ENCODE measurements around the gene DNAH2.

The DNAH2 gene

GRCh38 chr17:7717756-7718350 is 309 bp downstream of the DNAH2 start:
- H3K4me3 ChIP-seq (ENCODE audit: low read depth, low read length), result peak overlapping the region; percentile 71
- DNase-seq (ENCODE audit: low read depth, low spot score), result no peak
- CTCF ChIA-PET, result interaction anchor here (1.0 to 4.1 kb wide), 8 partner anchors 11 to 202 kb away, joined by 3 to 35 read pairs (median 4); partner anchors contain the start of gene EFNB3
- TF ChIP-seq CTCF (IDR thresholded peaks at IDR 0.05; ENCODE audit: insufficient read depth, low read length, missing control alignments), result no peak
- POLR2A ChIA-PET, result no interaction called here

DNA sequence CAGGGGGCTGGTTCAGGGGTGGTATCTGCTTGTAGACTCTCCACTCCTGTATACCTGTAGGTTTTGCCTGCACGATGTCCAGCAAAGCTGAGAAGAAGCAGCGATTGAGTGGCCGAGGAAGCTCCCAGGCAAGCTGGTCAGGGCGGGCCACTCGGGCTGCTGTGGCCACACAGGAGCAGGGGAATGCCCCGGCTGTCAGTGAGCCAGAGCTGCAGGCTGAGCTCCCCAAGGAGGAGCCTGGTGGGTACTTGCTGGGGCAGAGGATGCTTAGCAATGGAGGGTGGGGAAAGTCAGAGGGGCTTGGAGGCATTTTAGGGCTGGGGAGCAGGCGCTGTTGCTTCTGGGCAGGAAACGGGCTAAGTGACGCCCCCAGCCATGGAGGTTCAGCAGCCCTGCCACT is 2.1 kb downstream of the DNAH2 start:
- ChIA-PET POLR2A (no interaction called here), CTCF (interaction anchor here (1.8 kb wide), 1 partner anchor 32 kb away, joined by 5 read pairs; the partner anchor contains the start of gene WRAP53)
- TF ChIP-seq CTCF (IDR thresholded peaks at IDR 0.05; ENCODE audit: insufficient read depth, low read length, missing control alignments), result no peak
- H3K4me3 ChIP-seq (ENCODE audit: low read depth, low read length), result no peak overlapping the region
- DNase-seq (ENCODE audit: low read depth, low spot score), result no peak

DNA sequence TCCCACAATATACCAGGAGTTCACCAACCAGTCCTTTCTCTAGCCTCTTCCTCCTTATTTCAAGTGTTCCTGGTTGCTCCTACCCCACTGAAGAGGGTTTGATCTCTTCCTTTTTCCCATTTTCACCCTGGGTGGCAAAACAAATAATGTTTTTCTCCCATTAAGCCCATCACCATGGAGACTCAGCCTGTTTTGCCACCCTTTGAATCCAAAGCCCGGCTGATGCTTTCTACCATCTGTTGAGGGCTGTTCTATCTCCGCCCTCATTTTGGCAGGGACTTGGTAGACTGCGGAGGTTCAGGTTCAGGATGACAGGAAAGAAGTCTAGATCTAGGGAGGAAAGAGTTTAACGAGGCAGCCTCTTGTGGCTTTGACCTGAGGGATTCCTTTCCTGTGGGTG is 2.6 kb downstream of the DNAH2 start:
- no peak overlapping the region for H3K4me3 ChIP-seq (ENCODE audit: low read depth, low read length)
- CTCF ChIA-PET, result interaction anchor here (0.8 to 3.6 kb wide), 4 partner anchors 10 to 32 kb away, joined by 3 to 25 read pairs (median 6); partner anchors contain the start of gene WRAP53
- TF ChIP-seq CTCF (IDR thresholded peaks at IDR 0.05; ENCODE audit: insufficient read depth, low read length, missing control alignments), result no peak
- POLR2A ChIA-PET, result no interaction called here
- no peak for DNase-seq (ENCODE audit: low read depth, low spot score)

GRCh38 chr17:7721612-7722011 is 4.1 kb downstream of the DNAH2 start:
- POLR2A ChIA-PET, result no interaction called here
- no peak overlapping the region for H3K4me3 ChIP-seq (ENCODE audit: low read depth, low read length)
- TF ChIP-seq CTCF (IDR thresholded peaks at IDR 0.05; ENCODE audit: insufficient read depth, low read length, missing control alignments), result no peak
- DNase-seq (ENCODE audit: low read depth, low spot score), result no peak
- CTCF ChIA-PET, result interaction anchor here (1.2 to 3.6 kb wide), 4 partner anchors 13 to 25 kb away, joined by 3 to 25 read pairs (median 4); no protein-coding TSS in a partner anchor

DNA sequence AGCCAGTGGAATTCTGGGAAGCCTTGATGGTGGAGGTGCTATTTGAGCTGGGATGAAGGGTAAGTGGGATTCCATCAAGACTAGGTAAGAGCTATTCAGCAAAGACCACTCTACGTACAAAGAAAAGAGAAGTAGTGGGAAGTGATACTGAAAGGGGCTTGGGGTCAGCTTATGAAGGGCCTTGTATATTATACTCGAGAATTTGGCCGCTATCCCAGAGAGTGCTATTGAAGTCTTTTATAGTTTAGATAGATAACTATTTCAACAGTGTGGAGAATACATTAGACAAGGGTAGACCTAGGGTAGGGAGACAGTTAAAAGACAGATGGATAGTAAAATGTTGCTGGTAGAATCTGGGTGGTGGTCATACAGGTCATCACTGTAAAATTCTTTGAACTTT is 10.3 kb downstream of the DNAH2 start:
- H3K4me3 ChIP-seq (ENCODE audit: low read depth, low read length), result no peak overlapping the region
- TF ChIP-seq CTCF (IDR thresholded peaks at IDR 0.05; ENCODE audit: insufficient read depth, low read length, missing control alignments), result no peak
- POLR2A ChIA-PET, result no interaction called here
- no peak for DNase-seq (ENCODE audit: low read depth, low spot score)
- CTCF ChIA-PET, result interaction anchor here (0.5 to 3.1 kb wide), 4 partner anchors 11 to 489 kb away, joined by 3 to 16 read pairs (median 4); partner anchors contain the start of genes DNAH2 and PHF23

DNA sequence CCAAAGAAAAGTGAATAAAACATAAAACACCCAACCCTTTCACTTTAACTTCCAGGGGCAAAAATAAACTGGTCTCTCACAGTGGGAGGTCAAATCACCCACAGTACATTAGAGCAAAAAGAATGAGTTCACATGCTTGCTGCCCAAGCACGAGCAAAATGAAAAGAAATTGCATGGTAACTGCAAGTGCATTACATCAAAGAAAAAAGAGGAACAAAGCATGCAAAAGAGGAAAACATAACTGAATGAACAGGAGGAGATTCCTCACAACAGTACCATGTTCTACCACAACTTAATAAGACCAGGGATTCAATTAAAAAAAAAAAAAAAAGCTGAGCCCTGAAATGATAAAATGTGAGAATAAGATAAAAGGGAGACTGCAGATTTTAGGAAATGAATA is 12.3 kb downstream of the DNAH2 start:
- TF ChIP-seq CTCF (IDR thresholded peaks at IDR 0.05; ENCODE audit: insufficient read depth, low read length, missing control alignments), result no peak
- no peak for DNase-seq (ENCODE audit: low read depth, low spot score)
- ChIA-PET CTCF (interaction anchor here (0.8 to 2.3 kb wide), 5 partner anchors 9 to 93 kb away, joined by 3 to 14 read pairs (median 3); partner anchors contain the start of gene DNAH2), POLR2A (no interaction called here)
- no peak overlapping the region for H3K4me3 ChIP-seq (ENCODE audit: low read depth, low read length)
